Measurements from ENCODE around the gene HECA.
A peak's percentile ranks its signal among the peaks of the same experiment; 100 is the strongest.
"Not testable (repeated sequence)": the region's sequence is repeated elsewhere in the genome, so short reads cannot be mapped to it uniquely, and the experiment has no call there.

The HECA gene

GRCh38 chr6:139205843-139206242 lies 71.0 kb downstream of the HECA start:
- DNase-seq (ENCODE audit: low spot score) = no peak

- peak; percentile 18 for DNase-seq (ENCODE audit: low spot score)
These were observed 75.9 kb downstream of the HECA start for GRCh38 chr6:139210766-139211165.

GRCh38 chr6:139212460-139212859 lies 77.6 kb downstream of the HECA start:
- DNase-seq (ENCODE audit: low spot score) = not testable (repeated sequence)

GRCh38 chr6:139219271-139219729 lies 84.4 kb downstream of the HECA start:
- peak; percentile 86 for DNase-seq (ENCODE audit: low spot score)

- DNase-seq (ENCODE audit: low spot score) = no peak
These were observed 84.9 kb downstream of the HECA start for GRCh38 chr6:139219746-139220145.

GRCh38 chr6:139228387-139228786 lies 93.5 kb downstream of the HECA start:
- not testable (repeated sequence) for DNase-seq (ENCODE audit: low spot score)

Data from CD4-positive, alpha-beta T cell treated with Interleukin-6 at 100 ng/mL for 8 hours (primary cell).